CD4-positive, alpha-beta memory T cell (primary cell): ENCODE measurements around the gene CNOT4. TPM values are rescaled to one million over a fixed set of nuclear protein-coding genes. Genes with fewer than 3 reads are reported as not detected.

Experiments used
- CTCF ChIA-PET: fragments of 350-600 bp; sonication (Branson Sonifier 250); formaldehyde crosslinking; loops from one replicate; lab custom pipeline; 2021; ENCODE audit warnings: inconsistent platforms; ENCODE audit not compliant: partially characterized antibody; lab: Charles Lee
- POLR2A ChIA-PET: fragments of 350-600 bp; sonication (Branson Sonifier 250); formaldehyde crosslinking; loops from one replicate; lab custom pipeline; 2021; ENCODE audit not compliant: partially characterized antibody; lab: Charles Lee
- DNase-seq, 5 donors: peaks; one replicate each; pipeline versions ENCODE4 v3.0.0 to v3.0.0-alpha.2; 2020 to 2022; ENCODE audit warnings: mixed read lengths in 1 of 5
- H3K27ac ChIP-seq: one replicate; pipeline ENCODE4 v1.7.0; 2013; ENCODE audit warnings: low read depth, low read length
- H3K27me3 ChIP-seq: 2 replicates; pipeline ENCODE4 v1.7.0; 2013; ENCODE audit warnings: mild to moderate bottlenecking, low read length, moderate library complexity; ENCODE audit not compliant: insufficient read depth
- H3K36me3 ChIP-seq: 2 replicates; pipeline ENCODE4 v1.7.0; 2013; ENCODE audit warnings: mild to moderate bottlenecking, low read length, moderate library complexity; ENCODE audit not compliant: insufficient read depth
- H3K4me1 ChIP-seq: 2 replicates; pipeline ENCODE4 v1.7.0; 2013; ENCODE audit warnings: mild to moderate bottlenecking, low read length, moderate library complexity; ENCODE audit not compliant: insufficient read depth
- H3K4me3 ChIP-seq, 2 donors: one replicate each; pipeline ENCODE4 v1.7.0; 2013; ENCODE audit warnings: low read length in 2 of 2, mild to moderate bottlenecking in 1 of 2
- H3K9me3 ChIP-seq, 2 donors: one replicate each; pipeline ENCODE4 v1.7.0; 2013; ENCODE audit warnings: low read length in 2 of 2, control low read depth in 1 of 2; ENCODE audit not compliant: control insufficient read depth in 1 of 2
- H3K27ac Mint-ChIP-seq, 7 donors: one replicate each; pipeline ENCODE4 v1.8.0; 2020 to 2021; ENCODE audit warnings: mixed read lengths in 7 of 7, mild to moderate bottlenecking in 6 of 7, inconsistent platforms in 3 of 7, moderate library complexity in 3 of 7
- H3K27me3 Mint-ChIP-seq, 2 donors: one replicate each; pipeline ENCODE4 v1.8.0; 2020 to 2021; ENCODE audit warnings: mixed read lengths in 2 of 2
- H3K36me3 Mint-ChIP-seq, 2 donors: one replicate each; pipeline ENCODE4 v1.8.0; 2020 to 2021; ENCODE audit warnings: mixed read lengths in 2 of 2, inconsistent platforms in 1 of 2, mild to moderate bottlenecking in 1 of 2
- H3K4me1 Mint-ChIP-seq, 4 donors: one replicate each; pipeline ENCODE4 v1.8.0; 2020 to 2021; ENCODE audit warnings: mixed read lengths in 4 of 4, mild to moderate bottlenecking in 1 of 4
- H3K4me3 Mint-ChIP-seq, 8 donors: one replicate each; pipeline ENCODE4 v1.8.0; 2020 to 2021; ENCODE audit warnings: mixed read lengths in 8 of 8, mild to moderate bottlenecking in 7 of 8, moderate library complexity in 6 of 8, inconsistent platforms in 3 of 8
- H3K9me3 Mint-ChIP-seq, 8 donors: one replicate each; pipeline ENCODE4 v1.8.0; 2020 to 2021; ENCODE audit warnings: mixed read lengths in 8 of 8, mild to moderate bottlenecking in 5 of 8, inconsistent platforms in 3 of 8, moderate library complexity in 1 of 8
- intact Hi-C: fragments of 100-400 bp; cut with micrococcal nuclease; formaldehyde crosslinking; loops from one replicate; pipeline ENCODE4 v1.15.1; 2023
- polyA plus RNA-seq, 2 donors: library from polyadenylated mRNA; unstranded; fragments of 300-500 nt; fragmentation: Illumina TruSeq; gene quantifications; one replicate each; pipeline ENCODE4 v1.2.3, GENCODE V29; 2021
- total RNA-seq, 2 experiments: library from RNA; stranded (reverse); gene quantifications; one replicate each; pipeline ENCODE4 v1.2.3, GENCODE V29; 2021

CNOT4 gene
- total and polyA plus RNA-seq, 4 experiments from 2014 or later, result 11.1 to 35.0 (median 26.2) TPM

GRCh38 chr7:135349746-135350145 lies 160.2 kb downstream of the CNOT4 start:
- no peak for DNase-seq
- H3K9me3 ChIP-seq, result no peaks in the 10 kb centered on the region
- ChIA-PET CTCF (interaction anchor here (1.1 kb wide), 1 partner anchor 76 kb away, joined by 3 read pairs; no protein-coding TSS in a partner anchor), POLR2A (no interaction called here)
- H3K27ac Mint-ChIP-seq, result no peak overlapping the region
- no peak overlapping the region for H3K4me3 ChIP-seq
- H3K4me1 Mint-ChIP-seq, result no peaks in the 10 kb centered on the region
- intact Hi-C loops, result no loop called here
- no peak overlapping the region for H3K4me3 Mint-ChIP-seq
- H3K27me3 ChIP-seq, result no peaks in the 10 kb centered on the region
- no peaks in the 10 kb centered on the region for H3K36me3 Mint-ChIP-seq
- H3K36me3 ChIP-seq, result no peaks in the 10 kb centered on the region
- H3K27ac ChIP-seq, result no peak overlapping the region
- H3K9me3 Mint-ChIP-seq, result no peaks in the 10 kb centered on the region
- no peaks in the 10 kb centered on the region for H3K4me1 ChIP-seq
- no peaks in the 10 kb centered on the region for H3K27me3 Mint-ChIP-seq

DNA sequence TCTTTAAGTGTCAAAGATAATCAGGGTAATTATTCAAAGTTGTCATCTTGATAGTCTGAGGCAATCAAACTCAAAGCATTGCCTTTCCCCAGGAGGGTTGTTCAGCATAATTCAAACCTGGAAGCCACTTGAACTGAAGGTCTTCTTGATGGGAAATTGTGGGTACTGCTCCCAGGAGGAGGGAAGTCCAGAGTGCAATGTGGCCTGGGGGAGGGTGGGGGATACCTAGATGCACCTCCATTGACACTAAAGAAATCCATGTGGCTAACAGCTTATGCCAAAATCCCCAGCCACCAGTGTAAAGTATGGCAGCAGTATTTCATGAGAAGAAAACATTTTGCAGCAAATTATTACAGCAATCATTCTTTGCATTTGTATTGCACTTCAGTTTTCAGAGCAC lies 161.4 kb downstream of the CNOT4 start:
- no peaks in the 10 kb centered on the region for H3K36me3 ChIP-seq
- H3K27ac ChIP-seq, result no peak overlapping the region
- ChIA-PET POLR2A (no interaction called here), CTCF (no interaction called here)
- no peak overlapping the region for H3K4me3 ChIP-seq
- H3K4me1 ChIP-seq, result no peaks in the 10 kb centered on the region
- Mint-ChIP-seq H3K27ac (no peak overlapping the region), H3K36me3 (no peaks in the 10 kb centered on the region), H3K4me3 (no peak overlapping the region), H3K27me3 (no peaks in the 10 kb centered on the region), H3K4me1 (no peaks in the 10 kb centered on the region), H3K9me3 (no peaks in the 10 kb centered on the region)
- intact Hi-C loops, result no loop called here
- H3K27me3 ChIP-seq, result no peaks in the 10 kb centered on the region
- DNase-seq, result no peak
- H3K9me3 ChIP-seq, result no peaks in the 10 kb centered on the region

DNA sequence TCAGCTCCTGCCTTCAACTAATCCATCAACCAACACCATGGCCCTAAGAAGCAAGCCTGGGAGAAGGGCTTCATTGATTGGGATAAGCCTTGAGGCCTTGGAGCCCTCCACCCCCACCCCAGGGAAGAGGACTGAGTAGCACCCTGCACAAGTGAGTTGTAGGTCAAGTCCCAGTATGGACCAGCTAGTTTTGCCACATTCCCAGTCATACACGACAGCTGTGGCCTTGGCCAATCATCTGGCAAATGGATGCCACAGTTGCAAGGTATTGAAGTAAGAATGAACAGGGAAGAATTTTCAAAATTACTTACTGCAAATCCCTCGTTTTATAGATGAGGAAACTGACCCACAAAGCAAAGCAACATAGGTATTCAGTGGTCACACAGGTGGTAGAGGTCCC lies 166.5 kb downstream of the CNOT4 start:
- no peak for DNase-seq
- Mint-ChIP-seq H3K27me3 (no peaks in the 10 kb centered on the region), H3K27ac (no peak overlapping the region), H3K4me1 (no peaks in the 10 kb centered on the region), H3K4me3 (no peak overlapping the region), H3K9me3 (no peaks in the 10 kb centered on the region), H3K36me3 (no peaks in the 10 kb centered on the region)
- Histone ChIP-seq H3K27me3 (no peaks in the 10 kb centered on the region), H3K27ac (no peak overlapping the region), H3K4me3 (no peak overlapping the region), H3K4me1 (no peaks in the 10 kb centered on the region), H3K36me3 (no peaks in the 10 kb centered on the region), H3K9me3 (no peaks in the 10 kb centered on the region)
- CTCF ChIA-PET, result no interaction called here
- intact Hi-C loops, result no loop called here
- POLR2A ChIA-PET, result no interaction called here

GRCh38 chr7:135342887-135343286 lies 167.0 kb downstream of the CNOT4 start:
- H3K27ac ChIP-seq, result no peak overlapping the region
- DNase-seq, result no peak
- H3K36me3 ChIP-seq, result no peaks in the 10 kb centered on the region
- intact Hi-C loops, result no loop called here
- Mint-ChIP-seq H3K9me3 (no peaks in the 10 kb centered on the region), H3K4me3 (no peak overlapping the region), H3K27me3 (no peaks in the 10 kb centered on the region), H3K36me3 (no peaks in the 10 kb centered on the region), H3K4me1 (no peaks in the 10 kb centered on the region), H3K27ac (no peak overlapping the region)
- POLR2A ChIA-PET, result no interaction called here
- no peaks in the 10 kb centered on the region for H3K27me3 ChIP-seq
- CTCF ChIA-PET, result interaction anchor here (1.2 kb wide), 1 partner anchor 68 kb away, joined by 4 read pairs; no protein-coding TSS in a partner anchor
- no peak overlapping the region for H3K4me3 ChIP-seq
- no peaks in the 10 kb centered on the region for H3K9me3 ChIP-seq
- no peaks in the 10 kb centered on the region for H3K4me1 ChIP-seq

DNA sequence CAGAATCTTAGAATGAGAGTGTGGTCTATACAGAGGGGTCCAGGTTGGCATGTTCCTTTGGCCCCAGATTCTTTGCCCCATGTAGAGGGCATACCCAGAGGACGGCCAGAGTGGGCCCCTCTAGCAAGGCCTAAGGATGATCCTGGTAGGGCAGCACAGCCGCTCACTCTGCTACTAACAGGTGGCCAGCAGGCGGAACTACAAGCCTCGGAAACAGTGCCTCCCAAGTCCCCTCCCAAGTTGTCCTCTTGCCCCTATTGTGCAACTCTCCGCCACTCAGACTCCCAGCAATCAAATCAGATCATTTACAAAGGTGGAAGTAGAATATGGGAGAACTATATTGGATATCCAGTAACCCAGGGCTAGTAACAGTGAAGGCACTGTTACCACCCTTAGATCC lies 168.9 kb downstream of the CNOT4 start:
- Mint-ChIP-seq H3K36me3 (no peaks in the 10 kb centered on the region), H3K9me3 (no peaks in the 10 kb centered on the region), H3K4me1 (no peaks in the 10 kb centered on the region), H3K4me3 (no peak overlapping the region), H3K27ac (no peak overlapping the region), H3K27me3 (no peaks in the 10 kb centered on the region)
- intact Hi-C loops, result no loop called here
- ChIA-PET CTCF (no interaction called here), POLR2A (no interaction called here)
- Histone ChIP-seq H3K27ac (no peak overlapping the region), H3K4me1 (no peaks in the 10 kb centered on the region), H3K36me3 (no peaks in the 10 kb centered on the region), H3K4me3 (no peak overlapping the region), H3K27me3 (no peaks in the 10 kb centered on the region), H3K9me3 (no peaks in the 10 kb centered on the region)
- DNase-seq, result no peak

DNA sequence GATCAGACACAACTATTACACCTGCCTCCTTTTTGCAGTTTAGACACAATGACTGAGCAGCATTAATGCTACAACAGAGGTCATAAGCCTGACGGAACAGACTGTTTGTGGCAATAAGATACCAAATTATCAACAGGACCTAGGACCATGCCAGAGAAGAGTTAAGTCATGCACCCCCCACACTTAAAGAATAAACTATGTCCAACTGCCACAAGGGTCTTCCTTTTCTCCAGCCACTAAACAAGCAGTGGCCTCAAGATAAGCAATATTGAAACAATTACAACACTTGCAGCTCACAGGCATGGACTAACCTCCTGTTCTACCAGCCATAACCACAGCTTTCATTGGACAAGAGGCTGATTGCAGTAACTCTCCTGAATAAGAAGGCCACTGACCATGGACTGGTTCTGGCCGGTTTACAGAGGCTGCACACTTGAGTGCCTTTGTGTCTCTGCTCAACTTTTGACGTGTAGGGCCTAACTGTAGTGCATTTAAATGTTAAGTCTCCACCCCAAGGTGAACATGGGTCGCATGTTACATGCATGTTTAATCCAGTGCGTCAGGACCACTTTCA lies 171.8 kb downstream of the CNOT4 start:
- Histone ChIP-seq H3K36me3 (no peaks in the 10 kb centered on the region), H3K27me3 (no peaks in the 10 kb centered on the region), H3K4me1 (no peaks in the 10 kb centered on the region), H3K4me3 (no peak overlapping the region), H3K9me3 (no peaks in the 10 kb centered on the region), H3K27ac (no peak overlapping the region)
- ChIA-PET POLR2A (no interaction called here), CTCF (no interaction called here)
- intact Hi-C loops, result no loop called here
- DNase-seq, result no peak
- no peak overlapping the region for H3K4me3 Mint-ChIP-seq
- peaks cover 0 to 3% of the 10 kb centered on the region in 2 donors for H3K36me3 Mint-ChIP-seq
- H3K4me1 Mint-ChIP-seq, result no peaks in the 10 kb centered on the region
- H3K27ac Mint-ChIP-seq, result no peak overlapping the region
- peaks cover 0 to 3% (median 0%) of the 10 kb centered on the region in 8 donors for H3K9me3 Mint-ChIP-seq
- peaks cover 0 to 2% of the 10 kb centered on the region in 2 donors for H3K27me3 Mint-ChIP-seq

DNA sequence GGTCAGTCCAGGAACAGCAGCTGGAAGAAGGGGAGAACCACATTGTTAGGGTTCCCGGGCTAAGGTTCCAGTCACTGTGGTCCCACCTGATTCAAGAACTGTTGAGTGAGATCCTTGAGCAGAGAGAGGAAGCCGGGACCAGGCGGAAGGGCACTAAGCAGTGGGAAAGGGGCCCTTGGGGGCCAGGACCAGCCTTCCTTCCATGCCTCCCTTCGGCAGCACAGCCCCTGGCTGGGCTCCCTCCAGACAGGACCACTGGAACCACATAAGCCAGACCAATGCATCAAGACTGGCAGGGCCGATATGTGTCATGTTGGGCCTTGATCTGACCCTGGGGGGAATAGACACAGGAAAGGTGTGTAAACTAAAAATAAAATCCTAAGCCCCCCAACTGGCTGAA lies 172.4 kb downstream of the CNOT4 start:
- Mint-ChIP-seq H3K9me3 (peaks cover 0 to 3% (median 0%) of the 10 kb centered on the region in 8 donors), H3K4me3 (no peak overlapping the region), H3K4me1 (no peaks in the 10 kb centered on the region), H3K36me3 (peaks cover 0 to 3% of the 10 kb centered on the region in 2 donors), H3K27ac (no peak overlapping the region), H3K27me3 (peaks cover 0 to 2% of the 10 kb centered on the region in 2 donors)
- POLR2A ChIA-PET, result no interaction called here
- CTCF ChIA-PET, result no interaction called here
- Histone ChIP-seq H3K27me3 (no peaks in the 10 kb centered on the region), H3K4me1 (no peaks in the 10 kb centered on the region), H3K4me3 (no peak overlapping the region), H3K27ac (no peak overlapping the region), H3K9me3 (no peaks in the 10 kb centered on the region), H3K36me3 (no peaks in the 10 kb centered on the region)
- no peak for DNase-seq
- intact Hi-C loops, result no loop called here
